Non-pigmented ciliary epithelial cell (primary cell): ENCODE measurements around the gene ALG3.
A peak's percentile ranks its signal among the peaks of the same experiment; 100 is the strongest.
"Not testable (repeated sequence)": the region's sequence is repeated elsewhere in the genome, so short reads cannot be mapped to it uniquely, and the experiment has no call there.

Source experiments
- DNase-seq: peaks from one replicate; pipeline ENCODE4 v3.0.0-alpha.2; 2010; ENCODE audit warnings: low read depth

Gene ALG3

DNA sequence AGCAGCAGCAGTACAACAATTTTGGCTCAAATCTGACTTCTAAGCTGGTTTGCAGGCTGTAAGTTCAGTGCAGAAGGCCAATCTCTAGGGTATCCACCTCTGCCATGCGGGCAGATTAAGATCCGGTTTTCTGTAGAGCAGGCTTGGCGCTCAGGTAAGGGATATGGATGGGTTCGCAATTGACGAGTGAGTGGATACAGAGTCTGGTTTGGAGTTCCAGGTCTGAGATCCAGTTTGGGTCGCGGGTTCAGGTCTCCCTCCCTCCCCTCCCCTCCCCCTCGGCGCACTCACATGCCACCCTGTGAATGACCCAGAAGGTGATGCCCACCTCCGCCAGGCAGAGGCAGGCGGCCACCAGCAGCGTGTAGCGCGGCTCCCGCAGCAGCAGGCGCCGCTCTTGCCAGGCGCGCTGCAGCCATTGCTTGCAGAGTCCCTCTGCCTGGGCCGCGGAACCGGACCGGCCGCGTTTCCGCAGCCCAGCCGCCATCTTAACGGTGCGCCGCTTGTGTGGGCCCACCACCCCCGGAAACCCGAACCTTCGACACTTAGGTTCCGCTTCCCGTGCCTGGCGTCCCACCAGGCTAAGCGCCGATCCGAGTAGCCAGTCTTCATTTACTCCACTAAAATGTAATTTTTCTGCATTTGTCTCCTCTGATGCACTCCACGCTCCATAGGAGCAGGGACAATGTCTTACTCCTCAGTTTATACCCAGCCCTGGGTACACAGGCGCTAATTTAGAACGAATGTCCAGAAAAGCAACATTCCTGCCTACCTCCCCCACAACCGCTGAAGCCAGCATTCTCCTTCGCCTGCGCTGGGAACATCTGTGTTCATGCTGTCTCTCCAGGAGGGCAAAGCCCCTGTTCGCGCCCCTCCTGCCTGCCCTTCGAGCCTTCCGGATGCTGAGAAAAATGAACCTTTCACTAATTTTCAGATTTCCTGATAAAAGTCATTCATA, at the start of gene ALG3:
ALG3 (minus strand) TSS at position 509 of the 958 bp plus-strand sequence; CDS start at position 487, 22 bp downstream.
- DNase-seq: peak; percentile 43

DNA sequence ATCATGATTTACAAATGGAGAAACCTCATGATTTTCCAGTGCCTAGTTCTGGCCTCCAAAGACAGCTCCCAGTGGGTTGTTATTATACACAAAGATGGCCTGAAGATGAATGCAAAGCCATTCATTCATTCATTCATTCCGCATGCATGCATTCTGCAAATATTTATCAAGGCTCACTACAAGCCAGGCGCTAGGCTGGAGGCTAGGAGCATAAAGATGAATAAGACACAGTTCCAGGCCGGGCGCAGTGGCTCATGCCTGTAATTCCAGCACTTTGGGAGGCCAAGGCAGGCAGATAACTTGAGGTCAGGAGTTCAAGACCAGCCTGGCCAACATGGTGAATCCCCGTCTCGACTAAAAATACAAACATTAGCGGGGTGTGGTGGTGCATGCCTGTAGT, 47.9 kb upstream of the ALG3 start:
- no peak for DNase-seq

DNA sequence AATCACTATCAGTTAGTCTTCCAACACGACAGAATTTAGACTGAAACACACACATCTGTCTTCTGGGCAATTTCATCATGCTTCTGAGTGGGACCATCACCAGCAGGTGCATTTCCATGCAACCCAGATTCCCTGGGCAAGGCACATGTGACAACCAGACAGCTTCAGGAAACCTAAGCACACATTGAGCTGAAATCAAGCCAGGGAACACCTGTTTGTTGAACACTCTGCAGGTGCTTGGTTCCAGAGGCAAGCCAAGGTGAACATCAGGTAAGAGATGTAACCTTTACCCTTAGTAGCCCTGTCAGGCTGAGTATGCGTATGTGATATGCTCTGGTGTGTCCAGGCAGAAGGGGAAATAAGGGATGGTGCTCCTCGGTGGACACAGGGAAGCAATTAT, 47.0 kb upstream of the ALG3 start:
- DNase-seq: no peak

DNA sequence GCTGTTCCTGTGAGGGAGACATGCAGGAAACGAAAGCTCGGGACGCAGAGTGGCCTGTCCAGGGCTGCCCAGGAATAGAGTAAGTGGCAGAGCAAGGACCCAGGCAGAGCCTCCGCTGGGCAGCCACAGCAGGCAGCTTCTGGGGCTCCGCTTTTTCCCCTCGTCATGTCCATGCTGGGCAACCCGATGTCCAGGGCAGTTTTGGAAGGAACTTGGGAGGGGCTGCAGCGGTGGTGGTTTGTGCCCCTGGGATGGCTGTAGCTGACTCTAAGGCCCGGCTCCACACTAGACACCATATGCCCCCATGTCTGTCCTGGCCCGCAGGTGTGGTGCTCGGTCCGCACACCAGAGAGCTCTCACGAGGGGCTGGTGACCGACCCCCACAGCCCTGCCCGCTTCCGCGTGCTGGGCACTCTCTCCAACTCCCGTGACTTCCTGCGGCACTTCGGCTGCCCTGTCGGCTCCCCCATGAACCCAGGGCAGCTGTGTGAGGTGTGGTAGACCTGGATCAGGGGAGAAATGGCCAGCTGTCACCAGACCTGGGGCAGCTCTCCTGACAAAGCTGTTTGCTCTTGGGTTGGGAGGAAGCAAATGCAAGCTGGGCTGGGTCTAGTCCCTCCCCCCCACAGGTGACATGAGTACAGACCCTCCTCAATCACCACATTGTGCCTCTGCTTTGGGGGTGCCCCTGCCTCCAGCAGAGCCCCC, 43.1 kb upstream of the ALG3 start:
- DNase-seq: no peak

DNA sequence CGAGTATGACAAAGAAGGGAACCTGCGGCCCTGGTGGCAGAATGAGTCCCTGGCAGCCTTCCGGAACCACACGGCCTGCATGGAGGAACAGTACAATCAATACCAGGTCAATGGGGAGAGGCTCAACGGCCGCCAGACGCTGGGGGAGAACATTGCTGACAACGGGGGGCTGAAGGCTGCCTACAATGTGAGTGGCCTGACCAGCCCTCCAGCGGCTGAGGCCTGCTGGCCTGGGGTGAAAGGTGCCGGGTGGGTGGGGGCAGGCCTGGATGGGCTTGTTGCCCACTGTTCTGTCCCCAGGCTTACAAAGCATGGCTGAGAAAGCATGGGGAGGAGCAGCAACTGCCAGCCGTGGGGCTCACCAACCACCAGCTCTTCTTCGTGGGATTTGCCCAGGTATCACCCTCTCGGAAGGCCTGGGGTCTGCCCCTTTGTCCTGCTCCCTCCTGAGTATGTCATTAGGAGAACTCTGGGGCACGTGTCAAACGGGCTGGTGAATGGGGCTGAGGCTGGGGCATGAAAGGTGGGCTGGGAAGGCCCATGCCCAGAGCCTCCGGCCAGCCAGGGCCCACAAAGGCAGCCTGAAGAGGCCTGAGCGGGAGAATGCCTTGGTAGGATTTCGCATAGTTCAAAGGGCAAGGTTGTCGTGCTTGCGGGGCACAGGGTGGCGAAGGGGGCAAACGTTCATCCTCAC, 42.4 kb upstream of the ALG3 start:
- DNase-seq: no peak

DNA sequence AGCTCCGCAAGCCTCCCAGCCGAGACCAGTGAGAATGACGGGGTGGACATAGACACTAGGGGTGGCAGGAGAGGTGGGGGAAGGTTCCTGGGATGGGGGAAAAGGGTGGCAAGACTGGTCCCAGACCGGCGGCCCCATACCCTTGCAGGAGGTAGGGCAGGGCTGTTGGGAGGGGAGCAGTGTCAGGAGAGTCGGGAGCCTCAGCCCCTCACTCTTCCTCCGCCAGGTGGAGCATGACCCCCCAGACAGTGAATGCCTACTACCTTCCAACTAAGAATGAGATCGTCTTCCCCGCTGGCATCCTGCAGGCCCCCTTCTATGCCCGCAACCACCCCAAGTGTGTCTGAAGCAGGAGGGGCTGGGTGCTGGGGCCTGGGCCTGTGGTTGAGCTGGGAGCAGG, 41.6 kb upstream of the ALG3 start:
- DNase-seq: no peak

DNA sequence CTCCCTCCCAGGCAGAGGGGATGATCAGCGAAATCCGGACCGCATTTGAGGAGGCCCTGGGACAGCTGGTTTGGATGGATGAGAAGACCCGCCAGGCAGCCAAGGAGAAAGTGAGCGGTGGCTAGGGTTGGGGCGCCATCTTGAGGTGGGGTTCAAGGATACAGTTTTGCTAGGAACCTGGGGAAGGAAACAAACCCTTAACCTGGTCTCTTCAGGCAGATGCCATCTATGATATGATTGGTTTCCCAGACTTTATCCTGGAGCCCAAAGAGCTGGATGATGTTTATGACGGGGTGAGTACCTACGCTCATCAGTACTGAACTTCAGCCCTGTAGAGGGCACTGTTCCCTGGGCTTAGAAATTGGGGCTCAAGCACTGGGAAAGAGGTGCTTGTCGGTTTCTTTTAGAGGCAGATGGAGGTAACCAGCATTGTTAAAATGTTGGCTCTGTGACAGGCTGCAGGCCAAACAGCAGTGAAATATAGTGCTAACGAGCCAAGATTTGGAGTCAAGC, 40.7 kb upstream of the ALG3 start:
- no peak for DNase-seq

DNA sequence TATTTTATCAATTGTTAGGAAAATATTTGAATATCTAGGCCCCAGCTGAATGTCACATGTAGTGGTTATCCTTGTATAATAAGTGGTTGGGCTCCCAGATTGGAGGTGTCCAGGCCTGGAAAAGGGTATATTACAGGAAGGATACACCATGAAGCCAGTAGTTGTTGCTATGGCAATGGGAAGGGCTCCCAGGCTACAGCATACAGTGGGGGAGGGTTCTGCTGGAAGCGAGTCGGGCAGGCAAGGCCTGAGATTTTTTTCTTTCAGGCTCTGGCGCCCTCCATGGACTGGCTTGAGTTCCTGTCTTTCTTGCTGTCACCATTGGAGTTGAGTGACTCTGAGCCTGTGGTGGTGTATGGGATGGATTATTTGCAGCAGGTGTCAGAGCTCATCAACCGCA, 35.9 kb upstream of the ALG3 start:
- no peak for DNase-seq

DNA sequence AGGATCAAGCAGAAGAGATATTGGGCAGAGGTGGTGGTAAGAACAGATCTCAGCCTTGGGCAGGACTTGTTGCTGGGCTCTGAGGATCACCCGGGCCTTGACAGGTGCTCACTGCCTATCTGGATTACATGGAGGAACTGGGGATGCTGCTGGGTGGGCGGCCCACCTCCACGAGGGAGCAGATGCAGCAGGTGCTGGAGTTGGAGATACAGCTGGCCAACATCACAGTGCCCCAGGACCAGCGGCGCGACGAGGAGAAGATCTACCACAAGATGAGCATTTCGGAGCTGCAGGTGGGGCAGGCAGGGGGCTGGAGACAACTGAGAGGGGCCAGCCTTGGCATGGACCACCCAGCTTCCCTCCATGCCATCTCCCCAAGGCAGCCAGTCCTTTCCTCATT, 34.9 kb upstream of the ALG3 start:
- DNase-seq: no peak

DNA sequence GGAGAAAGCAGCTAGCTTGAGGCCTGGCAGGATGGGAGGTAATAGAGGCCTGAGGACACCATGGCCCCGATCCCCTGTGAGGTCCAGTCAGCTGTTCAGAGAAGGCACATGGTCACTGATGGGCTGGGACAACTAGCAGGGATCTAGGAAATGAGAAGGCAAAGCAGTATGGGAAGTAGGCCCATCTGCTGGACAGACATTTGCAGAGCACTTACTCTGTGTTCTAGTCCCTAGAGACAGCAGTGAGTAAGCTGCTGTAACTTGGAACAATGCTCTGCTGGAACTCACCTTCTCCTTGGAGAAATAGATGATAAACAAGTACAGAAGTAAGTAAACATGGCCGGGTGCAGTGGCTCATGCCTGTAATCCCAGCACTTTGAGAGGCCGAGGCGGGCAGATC, 34.2 kb upstream of the ALG3 start:
- no peak for DNase-seq

DNA sequence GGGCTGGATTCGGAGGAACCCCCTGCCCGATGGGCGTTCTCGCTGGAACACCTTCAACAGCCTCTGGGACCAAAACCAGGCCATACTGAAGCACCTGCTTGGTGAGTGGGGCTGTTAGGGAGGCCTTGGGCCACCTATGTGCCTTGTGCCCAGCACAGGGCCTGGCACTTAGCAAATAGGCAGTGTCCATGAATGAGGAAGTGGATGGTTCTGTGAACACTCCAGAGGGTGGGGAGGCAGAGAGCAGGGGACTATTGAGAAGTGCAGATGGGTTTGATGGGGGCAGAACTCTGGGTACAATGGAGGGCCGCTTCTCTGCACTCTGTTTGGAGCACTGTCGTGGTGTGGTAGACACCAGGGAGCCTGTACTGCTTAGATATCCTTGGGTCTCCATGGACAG, 28.6 kb upstream of the ALG3 start:
- DNase-seq: no peak

DNA sequence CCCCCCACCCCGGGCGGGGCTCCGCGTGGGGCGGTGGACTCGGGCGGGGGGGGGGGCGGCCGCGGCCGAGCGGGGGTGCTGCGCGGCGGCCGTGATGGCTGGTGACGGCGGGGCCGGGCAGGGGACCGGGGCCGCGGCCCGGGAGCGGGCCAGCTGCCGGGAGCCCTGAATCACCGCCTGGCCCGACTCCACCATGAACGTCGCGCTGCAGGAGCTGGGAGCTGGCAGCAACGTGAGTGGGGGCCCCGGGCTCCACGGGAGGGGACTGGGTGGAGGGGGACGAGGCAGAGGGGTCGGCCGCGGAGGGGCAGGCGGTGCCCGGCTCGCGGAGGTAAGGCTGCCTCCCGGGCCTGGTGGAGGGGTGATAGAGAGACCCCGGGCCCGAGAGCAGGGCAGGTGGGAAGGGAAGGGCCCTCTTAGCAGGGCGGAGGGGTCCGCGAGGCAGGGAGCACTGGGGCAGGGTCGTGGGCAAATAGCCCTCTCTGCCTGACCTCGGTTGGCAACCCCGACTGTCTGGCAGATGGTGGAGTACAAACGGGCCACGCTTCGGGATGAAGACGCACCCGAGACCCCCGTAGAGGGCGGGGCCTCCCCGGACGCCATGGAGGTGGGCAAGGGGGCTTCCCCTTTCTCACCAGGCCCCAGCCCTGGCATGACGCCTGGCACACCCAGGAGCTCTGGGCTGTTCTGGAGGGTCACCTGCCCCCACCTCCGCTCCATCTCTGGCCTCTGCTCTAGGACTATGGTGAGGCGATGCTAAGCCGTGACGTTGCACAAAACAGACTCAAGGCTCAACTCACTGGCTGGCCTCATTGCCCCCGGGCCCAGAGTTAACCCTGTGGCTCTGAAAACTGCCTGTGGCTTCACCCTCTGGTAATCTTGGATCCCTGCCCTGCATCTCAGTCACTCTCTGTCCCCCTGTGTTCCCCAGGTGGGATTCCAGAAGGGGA, 27.5 kb upstream of the ALG3 start, which contains the start of gene ECE2:
ECE2 (plus strand) TSS at position 62 of the 950 bp plus-strand sequence; CDS start at position 194, 132 bp downstream.
- DNase-seq: no peak

DNA sequence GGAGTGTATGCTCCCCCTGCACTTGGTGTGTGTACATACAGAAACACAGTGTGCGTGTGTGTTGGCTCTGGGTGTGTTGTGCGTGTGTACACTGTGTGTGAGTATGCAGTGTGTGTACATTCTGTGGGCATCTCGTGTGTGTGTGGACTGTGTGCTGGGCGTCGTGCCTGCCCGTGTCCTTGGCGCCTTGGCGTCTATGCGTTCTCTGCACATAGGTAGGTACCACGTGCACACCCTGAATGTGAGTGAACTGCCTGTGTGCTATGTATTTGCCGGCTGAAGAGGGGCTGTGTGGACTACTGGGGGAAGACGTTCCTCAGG, 26.6 kb upstream of the ALG3 start:
- DNase-seq: no peak

DNA sequence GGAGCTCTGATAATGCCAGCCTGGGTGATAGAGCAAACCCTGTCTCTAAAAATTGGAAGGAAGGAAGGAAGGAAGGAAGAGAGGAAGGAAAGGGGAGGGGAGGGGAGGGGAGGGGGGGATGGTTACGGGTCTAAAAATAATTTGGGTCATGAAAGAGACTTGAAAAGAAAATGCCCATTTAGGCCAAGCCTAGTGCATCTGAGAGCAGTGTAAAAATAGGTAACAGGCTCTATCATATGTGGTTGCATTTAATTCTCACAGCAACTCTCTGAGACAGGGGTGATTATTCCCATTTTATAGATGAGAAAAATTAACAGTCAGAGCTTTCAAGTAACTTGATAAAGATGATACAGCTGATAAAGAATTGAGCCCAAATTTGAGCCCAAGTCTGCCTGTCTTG, 23.5 kb upstream of the ALG3 start:
- no peak for DNase-seq

DNA sequence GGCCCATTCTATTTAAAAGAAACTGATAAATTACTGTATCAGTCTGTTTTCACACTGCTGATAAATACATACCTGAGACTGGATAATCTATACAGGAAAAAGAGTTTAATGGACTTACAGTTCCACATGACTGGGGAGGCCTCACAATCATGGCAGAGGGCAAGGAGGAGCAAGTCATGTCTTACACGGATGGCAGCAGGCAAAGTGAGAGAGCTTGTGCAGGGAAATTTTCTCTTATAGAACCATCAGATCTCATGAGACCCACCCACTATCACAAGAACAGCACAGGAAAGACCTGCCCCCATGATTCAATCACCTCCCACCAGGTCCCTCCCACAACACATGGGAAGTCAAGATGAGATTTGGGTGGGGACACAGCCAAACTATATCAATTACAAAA, 18.5 kb upstream of the ALG3 start:
- not testable (repeated sequence) for DNase-seq

DNA sequence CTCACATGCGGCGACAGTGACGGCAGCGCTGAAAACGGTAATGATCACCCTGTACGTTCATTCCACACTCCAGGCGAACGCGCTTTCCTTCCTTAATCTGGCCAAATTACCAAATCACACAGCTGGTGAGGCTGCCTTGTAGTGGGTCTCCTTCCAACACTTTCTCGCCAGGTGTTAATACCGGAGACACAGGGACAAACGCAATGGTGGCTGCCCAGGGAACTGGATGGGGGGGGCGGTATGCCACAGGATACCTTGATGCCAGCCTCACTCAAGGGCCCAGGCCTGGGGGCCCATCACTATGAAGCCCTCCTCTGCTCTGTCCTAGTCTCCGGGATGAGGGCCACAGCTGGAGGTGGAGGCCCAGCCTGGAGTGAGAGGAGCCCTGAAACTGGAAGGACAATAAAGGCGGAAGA, 14.0 kb upstream of the ALG3 start:
- no peak for DNase-seq

DNA sequence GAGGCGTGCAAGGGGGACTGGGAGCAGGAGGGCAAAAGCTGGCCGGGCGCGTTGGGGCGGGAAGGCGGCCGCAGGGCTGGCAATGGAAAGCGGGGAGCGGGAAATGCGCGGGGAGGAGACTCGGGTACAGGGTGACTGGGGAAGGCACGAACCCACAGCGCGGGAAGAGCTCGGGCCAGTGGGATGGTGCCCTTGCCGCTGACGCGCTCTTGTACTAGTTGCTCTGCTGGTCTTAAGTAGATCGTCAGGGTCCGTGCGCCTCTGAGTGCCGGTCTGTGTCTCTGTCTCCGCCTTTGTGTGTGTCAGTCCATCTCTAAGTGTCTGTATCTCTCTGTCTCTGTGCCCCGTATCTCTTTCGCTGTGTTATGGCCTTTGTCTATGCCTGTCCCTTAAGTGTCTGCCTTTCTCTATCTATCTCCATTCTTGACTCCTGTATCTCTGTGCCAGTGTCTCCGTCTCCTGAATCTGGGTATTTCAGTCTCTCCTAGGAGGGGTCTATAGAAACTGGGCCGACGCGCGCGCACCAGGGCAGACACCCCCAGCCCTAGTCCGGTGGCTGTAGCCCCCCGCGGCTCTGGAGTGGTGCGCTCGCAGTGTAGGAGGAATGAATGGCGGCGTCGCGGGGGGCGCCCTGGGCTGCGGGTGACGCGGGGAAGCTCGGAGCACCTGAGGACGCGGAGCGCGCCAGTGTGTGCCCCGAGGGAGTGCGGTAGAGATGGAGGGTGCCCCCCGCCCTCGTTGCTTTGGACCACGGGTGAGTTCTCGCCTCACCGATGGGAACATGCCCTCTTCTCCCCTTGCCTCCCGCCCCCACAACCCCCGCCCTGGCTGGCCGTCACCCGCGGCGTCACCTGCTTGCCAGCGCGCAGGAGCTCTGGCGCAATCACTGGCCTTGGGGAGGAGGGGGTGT, 13.3 kb upstream of the ALG3 start:
- DNase-seq: no peak

DNA sequence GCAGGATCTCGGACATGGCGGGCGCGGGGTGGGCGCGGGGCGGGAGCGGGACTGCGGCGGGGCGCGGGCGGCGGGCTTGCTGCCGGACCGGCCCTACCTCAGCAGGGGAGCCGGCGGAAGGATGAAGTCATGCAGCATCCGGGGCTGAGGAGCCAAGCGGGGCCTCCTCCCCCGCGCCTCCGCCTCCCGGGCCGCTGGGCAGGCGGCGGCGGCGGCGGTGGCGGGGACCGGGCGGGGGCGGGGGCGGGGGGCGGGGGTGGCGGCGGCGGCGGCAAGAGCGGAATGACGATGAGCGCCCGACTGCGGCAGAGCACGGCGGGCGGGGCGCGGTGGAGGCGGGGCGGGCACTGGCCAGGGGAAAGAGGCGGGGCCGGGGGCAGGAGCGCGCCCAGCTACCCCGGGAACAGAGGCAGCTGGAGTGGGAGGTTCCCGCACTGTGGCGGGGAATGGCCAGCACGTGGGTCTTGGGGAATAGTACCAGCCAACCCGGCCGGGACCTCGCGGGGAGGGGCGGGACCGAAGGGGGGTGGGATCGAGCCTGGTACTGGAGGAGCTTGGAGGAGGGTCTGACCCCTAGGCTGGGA, 12.6 kb upstream of the ALG3 start, which contains the start of gene CAMK2N2:
CAMK2N2 (minus strand) TSS at position 284 of the 584 bp plus-strand sequence; CDS start at position 16, 268 bp downstream.
- DNase-seq: no peak

DNA sequence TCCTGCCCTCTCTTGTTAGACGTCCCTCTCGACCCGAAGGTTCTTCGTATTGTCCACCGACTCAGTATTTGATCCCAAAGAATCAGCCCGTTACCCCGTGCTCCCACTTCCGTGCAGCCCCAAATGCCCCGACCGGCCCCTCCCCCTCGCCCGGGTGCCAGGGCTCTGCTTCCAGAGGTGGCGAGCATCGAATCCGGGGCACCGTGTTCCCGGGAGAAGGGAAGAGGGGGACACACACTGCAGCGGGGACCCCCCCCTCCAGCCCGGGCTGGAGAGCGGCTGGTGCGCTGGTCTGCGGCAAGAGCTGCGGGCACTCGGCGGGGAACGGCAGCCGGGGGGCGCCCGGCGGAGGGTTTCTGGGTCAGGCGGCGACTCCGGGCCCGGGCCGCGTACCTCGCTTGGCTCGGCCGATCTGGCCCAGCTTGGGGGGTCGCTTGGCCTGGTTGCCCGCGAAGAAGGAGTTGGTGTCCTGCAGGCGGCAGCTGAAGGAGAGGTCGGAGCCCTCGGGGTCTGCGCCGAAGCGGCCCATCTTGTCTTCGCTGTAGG, 12.0 kb upstream of the ALG3 start:
- DNase-seq: no peak
